ENCODE data around the gene OR1J2. TPM values are rescaled to one million over a fixed set of nuclear protein-coding genes. Genes with fewer than 3 reads are reported as not detected.
"Not testable (repeated sequence)": the region's sequence is repeated elsewhere in the genome, so short reads cannot be mapped to it uniquely, and the experiment has no call there.

Gene OR1J2
- total RNA-seq, 2 donors from 2014 or later, result not detected

DNA sequence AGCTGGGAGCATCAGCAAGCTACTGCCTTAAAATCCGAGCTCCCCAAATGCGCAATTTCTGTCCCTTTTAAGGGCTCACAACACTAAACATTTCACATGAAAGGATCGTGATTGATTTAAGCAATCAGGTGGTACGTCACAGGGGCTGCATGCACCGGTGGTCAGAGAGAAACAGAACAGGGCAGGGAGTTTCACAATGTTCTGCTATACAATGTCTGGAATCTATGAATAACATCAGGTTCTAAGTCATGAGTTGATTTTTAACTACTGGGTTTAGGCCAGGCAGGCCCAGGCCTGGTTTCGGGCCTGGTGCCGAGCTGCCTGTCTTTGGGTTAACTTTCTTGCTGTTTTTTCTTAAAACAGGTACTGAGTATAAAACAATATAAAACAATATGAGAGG, 26.5 kb downstream of the OR1J2 start:
- intact Hi-C loops (cut with DNase I), result not testable (repeated sequence)

DNA sequence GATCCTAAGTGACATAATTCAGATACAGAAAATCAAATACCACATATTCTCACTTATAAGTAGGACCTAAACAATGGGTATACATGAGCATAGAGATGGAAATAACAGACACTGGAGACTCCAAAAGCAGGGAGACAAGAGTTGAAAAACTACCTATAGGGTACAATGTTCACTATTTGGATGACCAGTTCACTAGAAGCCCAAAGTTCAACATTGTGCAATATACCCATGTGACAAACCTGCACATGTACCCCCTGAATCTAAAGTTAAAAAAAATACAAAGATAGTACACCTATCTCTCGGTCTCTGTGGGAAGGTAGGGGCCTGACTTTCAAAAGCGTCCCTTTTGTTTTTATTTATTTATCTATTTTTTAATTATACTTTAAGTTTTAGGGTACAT, 28.2 kb downstream of the OR1J2 start:
- DNase-seq (ENCODE audit: low spot score), result no peak
- intact Hi-C loops (cut with DNase I), result no loop called here

More for the DNA sequence above, 26.5 kb downstream of the OR1J2 start:
- DNase-seq (ENCODE audit: low spot score), result not testable (repeated sequence)

DNA sequence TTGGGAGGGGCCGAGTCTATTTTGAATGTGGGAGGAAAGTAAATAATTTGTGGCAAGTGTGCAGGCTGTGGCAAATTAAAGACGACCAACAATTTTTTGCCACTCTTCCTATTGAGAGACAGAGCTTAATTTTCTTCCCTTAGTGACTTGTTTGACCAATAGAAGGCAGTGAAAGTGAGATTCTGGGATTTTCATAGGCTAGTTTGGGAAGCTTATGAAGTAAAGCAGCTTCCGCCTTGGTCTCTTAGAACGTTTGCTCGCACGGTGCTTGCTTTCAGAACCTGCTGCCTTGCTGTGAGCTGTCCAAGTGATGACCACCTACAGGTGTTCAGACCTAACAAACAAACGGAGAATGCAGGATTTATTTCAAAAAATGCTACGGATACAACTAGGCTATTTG, 35.6 kb downstream of the OR1J2 start:
- intact Hi-C loops (cut with DNase I), result no loop called here
- DNase-seq (ENCODE audit: low spot score), result no peak

- intact Hi-C loops (cut with DNase I), result no loop called here
These were observed 40.8 kb downstream of the OR1J2 start for GRCh38 chr9:122551371-122551770.

DNA sequence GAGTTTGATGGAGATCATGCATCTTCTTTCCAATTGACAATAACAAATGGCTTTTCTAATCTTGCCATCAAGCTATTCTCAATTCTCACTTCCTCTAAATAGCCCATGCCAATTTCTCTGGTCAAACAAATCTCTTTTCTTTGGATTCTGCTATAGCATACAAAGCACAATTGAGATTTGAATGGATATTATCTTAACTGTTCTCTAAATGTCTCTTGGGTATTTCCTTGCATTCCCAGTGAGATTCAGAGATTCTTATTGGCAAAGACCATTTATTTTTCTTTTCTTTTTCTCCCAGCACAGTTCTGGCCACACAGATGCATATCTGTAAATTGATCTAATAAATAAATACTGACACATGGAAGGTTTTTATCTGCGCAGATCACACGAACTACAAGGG, 42.2 kb downstream of the OR1J2 start, which contains the start of gene OR1N2:
TSS of gene OR1N2 (plus strand) at position 301 of the 400 bp plus-strand sequence. CDS start 100 bp downstream, outside the sequence.
- no peak for DNase-seq (ENCODE audit: low spot score)
- intact Hi-C loops (cut with DNase I), result no loop called here

More at GRCh38 chr9:122551371-122551770, 40.8 kb downstream of the OR1J2 start:
- DNase-seq (ENCODE audit: low spot score), result no peak

Other genes starting within 250 kb of the OR1J2 start
- 10 to 100 TPM; 18.9 to 19.2 TPM for gene RBM18, start 246.0 kb upstream of the OR1J2 start, total RNA-seq
- 10 to 100 TPM; 23.8 to 27.7 TPM for gene MRRF, start 245.9 kb upstream of the OR1J2 start, total RNA-seq
- gene PTGS1, start 139.8 kb upstream of the OR1J2 start, total RNA-seq, result 10 to 100 TPM; 20.8 to 30.2 TPM
- not detected for gene OR1J1, start 32.9 kb upstream of the OR1J2 start, total RNA-seq
- gene OR1J4, start 8.3 kb downstream of the OR1J2 start, total RNA-seq, result not detected
- not detected for gene OR1N1, start 16.5 kb downstream of the OR1J2 start, total RNA-seq
- gene OR1N2, start 42.3 kb downstream of the OR1J2 start, total RNA-seq, result not detected
- under 1 TPM in 1 of 2 donors, not detected in 1; 0.29 TPM for gene OR1L8, start 72.6 kb downstream of the OR1J2 start, total RNA-seq
- gene OR1Q1, start 103.9 kb downstream of the OR1J2 start, total RNA-seq, result not detected
- not detected for gene OR1B1, start 146.8 kb downstream of the OR1J2 start, total RNA-seq
- gene OR1L1, start 150.9 kb downstream of the OR1J2 start, total RNA-seq, result not detected
- gene OR1L3, start 164.3 kb downstream of the OR1J2 start, total RNA-seq, result not detected
- gene OR1L4, start 213.2 kb downstream of the OR1J2 start, total RNA-seq, result not detected
- gene OR1L6, start 231.5 kb downstream of the OR1J2 start, total RNA-seq, result not detected